Fibroblast of skin of scalp (primary cell): ENCODE data around the gene ATXN1.

Source experiments
- DNase-seq: peaks from one replicate; pipeline ENCODE4 v3.0.0-alpha.2; 2013

The ATXN1 gene

DNA sequence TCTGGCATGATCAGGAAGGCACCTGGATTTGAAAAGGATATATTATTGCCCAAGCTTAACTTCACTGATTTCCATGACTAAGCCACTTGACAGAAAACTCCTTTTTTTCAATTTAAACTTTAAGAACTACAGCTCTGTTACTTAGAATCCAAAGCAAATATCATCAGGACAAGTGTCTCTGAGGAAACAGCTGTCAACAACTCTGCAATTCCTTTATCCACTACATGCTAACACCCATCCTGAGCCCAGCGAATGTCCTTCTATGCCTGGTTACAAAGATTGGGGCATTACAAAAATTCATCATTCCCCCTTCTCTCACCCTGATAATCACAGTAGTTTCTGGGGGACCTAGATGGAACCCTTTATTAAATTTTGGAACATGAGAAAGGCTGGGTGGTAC, 386.1 kb downstream of the ATXN1 start:
- DNase-seq, result no peak

DNA sequence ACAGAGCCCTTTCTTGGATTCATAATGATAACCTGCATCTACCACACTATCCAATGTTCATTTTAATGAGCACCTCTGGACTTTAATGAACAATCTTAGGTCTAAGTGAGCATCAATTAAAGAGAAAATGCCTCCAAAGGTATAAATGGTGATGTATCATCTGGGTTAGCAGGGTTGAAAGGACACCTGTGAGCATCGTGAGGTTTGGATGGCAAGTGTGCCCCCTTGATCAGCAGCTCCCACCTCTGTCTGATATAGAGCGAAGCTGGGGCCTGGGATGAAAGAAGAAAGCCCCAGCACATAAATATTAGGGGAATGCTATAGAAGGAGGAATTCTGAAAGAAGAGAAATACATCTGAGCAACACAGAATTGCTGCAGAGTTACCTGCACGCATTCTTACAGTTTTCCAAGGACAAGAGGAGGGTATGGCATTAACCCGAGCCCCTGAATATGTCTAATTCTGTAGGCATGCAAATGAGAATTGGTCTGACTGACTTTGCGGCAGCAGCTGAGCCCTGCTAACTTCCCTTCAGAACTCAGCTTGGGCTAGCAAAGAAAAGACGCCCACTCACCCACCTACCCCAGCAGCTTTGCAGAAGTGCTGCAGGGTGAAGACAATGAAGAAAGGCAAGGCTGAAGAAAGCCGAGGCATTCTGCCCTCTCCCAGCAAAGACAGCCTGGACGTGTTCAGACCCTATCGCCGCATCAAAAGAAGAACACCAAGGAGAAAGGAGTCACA, 386.6 kb downstream of the ATXN1 start:
- DNase-seq, result no peak

DNA sequence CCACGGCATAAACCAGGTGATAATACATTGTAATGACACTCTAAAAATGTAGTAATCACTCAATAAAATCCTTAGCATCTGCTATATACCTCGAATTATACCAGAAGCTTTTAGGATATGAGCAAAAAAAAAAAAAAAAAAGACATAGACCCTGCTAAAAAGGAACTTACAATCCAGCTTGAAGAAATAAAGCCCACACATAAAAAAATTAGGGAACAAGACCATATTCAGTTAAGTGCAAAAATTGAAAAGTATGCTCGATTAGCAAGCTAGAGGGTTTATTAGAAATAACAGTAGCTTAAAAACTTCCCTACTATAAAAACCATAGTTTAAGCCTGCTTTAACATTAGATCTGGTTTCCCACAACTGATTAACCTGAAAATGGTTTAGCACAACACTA, 387.2 kb downstream of the ATXN1 start:
- DNase-seq, result no peak

DNA sequence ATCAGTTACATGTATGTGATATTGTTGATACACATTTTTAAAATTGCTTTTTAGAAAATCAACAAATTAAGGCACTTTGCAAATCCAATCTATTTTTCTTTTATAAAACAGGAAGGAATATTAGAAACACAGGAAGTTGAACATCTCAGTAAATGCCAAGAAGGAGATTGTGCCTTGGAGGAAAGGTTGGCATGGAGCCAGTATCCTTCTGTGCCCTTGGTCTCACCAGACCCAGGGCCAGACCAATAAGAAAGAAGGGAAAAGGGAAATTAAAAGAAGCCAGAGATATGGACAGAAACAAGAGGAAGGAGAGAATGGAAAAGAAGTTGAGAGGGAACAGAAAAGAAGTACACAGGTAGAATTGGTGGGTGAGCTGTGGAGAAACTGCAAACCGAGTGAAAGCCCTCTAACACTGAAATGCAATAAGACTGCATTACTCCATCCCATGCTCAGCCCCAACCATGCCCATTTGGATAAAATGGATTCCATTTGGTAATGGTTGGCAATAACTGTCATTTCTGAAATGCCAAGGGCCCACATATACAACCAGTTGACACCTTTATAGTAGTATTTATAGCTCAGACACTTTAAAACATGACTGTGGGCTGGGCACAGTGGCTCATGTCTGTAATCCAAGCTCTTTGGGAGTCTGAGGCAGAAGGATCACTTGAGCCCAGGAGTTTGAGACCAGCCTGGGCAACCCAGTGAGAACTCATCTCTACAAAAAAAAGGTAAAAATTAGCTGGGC, 389.1 kb downstream of the ATXN1 start:
- no peak for DNase-seq

DNA sequence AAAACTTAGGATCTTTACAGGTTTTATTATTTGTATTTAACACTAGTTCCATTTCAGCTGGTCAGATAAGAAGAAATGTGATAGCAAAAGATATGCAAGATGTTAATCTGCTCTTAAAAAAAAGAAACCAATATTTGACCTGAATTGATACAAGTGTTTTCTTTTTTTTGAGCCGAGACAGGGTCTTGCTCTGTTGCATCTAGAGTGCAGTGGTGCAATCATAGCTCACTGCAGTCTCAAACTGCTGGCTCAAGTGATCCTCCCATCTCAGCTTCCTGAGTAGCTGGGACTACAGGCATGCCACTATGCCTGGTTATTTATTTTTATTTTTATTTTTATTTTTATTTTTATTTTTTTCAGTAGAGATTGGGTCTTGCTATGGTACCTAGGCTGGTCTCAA, 389.9 kb downstream of the ATXN1 start:
- no peak for DNase-seq

DNA sequence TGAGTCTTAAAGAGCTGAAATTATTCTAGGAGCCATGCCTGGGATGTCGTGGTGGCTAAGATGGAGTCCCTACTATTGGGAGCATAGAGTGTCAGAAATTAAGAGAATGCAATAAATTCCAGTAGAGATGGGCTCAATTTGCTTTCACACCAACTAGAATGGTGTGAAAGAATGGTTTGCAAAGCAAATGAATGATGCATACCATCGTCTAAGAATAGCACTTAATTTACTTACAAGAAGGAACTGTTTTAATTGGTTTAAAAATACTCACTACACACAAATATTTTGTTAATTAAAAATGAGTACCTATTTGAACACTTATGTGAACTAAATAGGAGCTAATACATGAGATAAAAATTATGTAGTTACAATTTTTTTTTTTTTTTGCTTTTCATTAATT, 390.3 kb downstream of the ATXN1 start:
- DNase-seq, result no peak

DNA sequence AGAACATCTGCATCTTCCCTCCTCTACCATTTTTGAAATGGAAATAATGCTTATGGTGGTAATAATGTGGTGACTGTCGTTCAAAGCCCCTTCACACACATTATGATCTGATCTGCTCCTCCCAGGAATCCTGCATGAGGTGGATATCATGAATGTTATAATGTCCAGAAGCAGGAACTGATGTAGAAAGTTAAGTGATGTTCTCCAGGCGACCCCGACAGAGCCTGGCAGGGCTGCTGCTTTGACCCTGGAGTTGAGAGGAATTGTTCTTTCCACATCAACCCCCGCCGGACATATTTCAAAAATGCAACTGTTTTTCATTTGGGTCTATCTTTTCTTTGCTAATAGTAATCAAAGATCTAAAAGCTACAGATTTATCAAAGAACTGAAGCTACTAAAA, 391.3 kb downstream of the ATXN1 start:
- DNase-seq, result no peak

DNA sequence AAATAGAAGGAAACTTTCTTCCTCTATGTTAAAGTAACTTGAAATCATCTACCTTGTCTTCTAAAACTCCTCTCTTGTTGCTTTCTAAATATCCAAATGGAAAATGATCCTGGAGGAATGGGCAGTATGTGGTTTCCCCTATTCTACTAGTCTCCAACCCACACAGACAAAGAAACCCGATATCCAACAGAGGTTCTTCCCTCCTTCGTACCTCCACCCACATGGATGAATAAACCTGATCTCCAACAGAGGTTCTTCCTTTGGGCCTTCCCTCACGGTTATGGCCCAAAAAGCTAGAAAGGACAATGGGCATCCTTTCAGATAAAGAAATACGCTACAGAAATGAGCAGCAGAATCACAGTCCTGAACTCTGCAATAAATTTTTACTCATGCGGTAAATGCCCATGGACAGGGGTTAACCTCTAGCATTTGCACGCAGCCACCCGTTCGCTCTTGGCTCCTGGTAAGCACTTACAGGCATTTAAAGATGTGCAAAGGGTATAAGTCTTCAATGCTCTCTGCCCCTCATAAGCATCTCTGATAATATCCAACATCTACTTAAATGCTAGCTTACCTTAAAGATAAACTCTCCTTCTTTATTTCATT, 392.0 kb downstream of the ATXN1 start:
- DNase-seq, result no peak

DNA sequence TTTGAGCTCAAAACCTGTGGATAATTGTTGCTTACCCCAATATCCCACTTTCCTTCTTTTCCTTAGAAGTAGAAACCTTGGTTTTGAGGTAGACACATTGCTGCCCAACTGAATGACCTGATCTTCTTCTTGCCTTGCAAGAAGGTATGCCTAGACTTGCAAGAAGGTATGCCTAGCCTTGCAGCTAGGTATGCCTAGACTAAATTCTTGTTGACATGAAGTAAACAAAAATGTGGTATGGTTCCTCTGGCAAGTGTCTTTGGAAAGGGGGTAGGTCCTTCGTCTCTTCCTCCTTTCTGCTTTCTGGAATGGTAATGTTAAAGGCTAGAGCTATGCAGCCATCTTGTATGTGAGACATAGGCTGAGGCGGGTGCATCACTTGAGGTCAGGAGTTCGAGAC, 393.7 kb downstream of the ATXN1 start:
- no peak for DNase-seq

DNA sequence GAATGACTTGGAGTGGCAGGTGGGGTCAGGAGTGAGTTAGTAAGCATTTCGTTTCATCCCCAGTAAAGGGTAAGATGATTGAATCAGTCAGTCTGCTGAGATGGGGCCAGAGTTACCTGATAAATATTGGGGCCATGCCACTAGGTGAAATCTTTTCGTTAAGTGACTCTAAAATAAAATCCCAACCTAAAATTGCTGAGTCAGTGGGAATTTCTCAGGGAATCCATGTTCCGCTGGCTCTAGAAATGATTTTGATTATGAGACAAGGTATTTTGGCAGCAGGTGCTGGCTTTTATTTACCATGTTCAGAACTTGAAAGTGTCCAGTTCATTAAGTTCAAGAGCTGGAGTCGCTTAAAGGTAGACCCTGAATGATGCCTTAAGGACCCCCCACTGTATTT, 397.5 kb downstream of the ATXN1 start:
- DNase-seq, result no peak

DNA sequence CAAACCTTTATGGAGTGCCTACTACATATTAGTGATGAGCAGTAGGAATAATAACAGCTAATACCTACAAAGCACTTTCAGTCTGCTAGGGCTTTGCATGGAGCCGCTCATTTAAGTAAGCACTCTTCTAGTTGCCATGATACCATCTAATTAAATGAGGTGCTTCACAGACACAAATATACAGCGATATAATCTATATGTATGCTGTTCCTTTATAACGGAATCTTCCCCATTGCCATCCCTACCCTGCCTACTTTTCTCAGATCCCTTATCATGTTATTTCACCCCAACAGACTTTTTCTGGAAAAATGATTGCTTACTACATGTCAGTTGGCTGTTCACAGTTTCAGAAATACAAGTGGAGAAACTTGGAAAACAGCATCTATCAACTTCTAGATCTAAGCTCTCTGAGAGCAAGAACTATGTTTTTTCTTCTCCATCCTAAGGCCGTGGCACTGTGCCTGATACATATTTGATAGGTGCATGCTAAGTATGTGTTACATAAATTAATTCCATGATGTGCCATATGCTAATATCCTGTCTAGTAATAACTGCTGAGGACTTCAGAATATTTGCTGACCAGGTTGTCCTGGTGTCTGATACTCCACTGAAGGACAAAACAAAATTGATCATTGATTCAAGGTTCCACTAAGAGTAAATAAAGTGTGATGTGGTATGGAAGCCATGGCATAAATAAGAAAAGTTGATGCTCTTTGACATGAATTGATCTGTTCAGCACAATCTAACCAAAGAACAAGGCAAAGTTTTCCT, 398.3 kb downstream of the ATXN1 start:
- DNase-seq, result no peak

DNA sequence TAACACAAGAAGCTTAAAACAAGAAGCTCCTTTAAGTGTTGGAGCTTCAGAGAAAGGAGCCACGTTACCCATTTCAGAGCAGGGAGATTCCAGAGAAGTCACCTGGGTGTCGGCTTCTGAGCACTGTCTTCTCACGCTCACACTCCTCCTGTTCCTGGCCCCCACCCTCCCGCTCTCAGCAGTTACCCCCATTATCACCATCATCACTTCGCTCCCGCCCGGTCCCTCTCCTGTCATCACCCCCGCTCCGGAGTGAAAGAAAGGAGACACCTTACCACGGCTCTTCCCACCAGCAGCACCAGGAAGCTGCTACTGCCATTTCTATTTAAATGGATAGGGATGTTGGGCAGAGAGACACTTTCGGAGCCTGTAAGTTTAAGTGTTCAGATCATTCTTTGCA, 399.0 kb downstream of the ATXN1 start:
- DNase-seq, result no peak

DNA sequence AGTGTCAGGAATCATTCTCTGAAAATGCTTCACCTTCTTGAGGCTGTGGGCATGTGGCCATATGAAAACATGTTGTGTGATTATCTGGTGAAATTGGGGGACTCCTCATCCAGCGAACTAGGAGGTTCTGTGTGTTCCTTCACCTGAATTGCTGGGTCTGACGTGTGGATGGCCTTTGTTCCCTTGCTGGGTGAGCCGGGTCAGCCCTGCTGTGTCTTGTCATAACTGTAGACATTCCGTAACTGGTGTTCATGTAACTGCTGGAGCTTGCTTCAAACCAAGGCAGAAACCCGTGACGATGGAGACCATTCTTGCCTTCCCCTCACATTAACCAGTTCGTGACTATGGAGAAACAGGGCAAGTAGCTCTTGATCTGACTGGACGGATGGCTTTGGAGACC, 399.4 kb downstream of the ATXN1 start:
- no peak for DNase-seq

DNA sequence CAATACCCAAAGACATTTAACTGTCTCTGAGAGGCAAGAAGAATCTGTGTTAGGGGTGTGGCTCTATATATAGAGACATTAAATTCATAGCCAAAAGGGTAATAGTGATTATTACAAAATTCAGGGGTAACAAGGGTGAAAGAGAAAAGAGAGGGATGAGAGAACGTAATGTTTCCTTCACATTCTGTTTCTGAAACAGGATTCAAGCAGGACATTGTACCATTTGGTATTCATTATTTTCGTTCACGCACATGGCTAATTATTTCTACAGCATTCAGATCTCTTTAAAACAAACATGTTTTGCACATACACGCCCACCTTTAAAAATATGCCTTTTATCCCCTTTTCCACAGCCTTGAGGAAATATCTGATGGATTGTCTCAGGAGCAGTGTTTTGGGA, 400.1 kb downstream of the ATXN1 start:
- DNase-seq, result no peak

DNA sequence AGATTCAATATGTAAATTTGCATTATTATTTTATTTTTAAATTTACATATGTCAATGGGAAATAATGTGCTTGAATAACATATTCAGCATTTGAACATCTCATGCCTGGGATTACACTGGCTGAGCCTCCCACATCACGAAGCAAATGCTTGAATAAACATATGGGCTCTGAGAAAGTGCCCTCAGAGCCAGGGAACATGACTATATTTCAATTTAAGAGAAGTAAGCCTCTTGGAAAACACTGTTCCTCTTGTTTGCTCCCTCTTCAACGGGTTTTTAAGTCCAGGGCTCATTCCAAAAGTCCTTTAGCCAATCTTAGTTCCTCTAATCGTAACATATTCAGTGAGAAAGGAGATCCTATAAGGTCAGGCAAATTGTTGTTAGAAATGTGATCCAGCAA, 400.9 kb downstream of the ATXN1 start:
- no peak for DNase-seq

DNA sequence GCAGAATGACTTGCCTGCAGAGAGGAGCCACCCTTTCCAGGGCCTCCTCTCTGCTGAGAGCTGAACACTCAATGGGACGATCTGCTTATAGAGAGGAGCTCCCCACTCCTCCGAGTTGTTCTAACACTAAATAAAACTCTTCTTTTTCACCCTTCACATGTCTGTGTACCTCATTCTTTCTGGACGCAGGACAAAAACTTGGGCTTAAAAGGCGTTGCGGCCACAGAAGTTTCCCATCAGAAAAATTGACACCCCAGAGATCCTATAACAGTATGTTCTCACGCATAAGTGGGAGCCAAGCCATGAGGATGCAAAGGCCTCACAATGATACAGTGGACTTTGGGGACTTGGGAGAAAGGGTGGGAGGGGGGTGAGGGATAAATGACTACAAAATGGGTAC, 401.7 kb downstream of the ATXN1 start:
- DNase-seq, result no peak

DNA sequence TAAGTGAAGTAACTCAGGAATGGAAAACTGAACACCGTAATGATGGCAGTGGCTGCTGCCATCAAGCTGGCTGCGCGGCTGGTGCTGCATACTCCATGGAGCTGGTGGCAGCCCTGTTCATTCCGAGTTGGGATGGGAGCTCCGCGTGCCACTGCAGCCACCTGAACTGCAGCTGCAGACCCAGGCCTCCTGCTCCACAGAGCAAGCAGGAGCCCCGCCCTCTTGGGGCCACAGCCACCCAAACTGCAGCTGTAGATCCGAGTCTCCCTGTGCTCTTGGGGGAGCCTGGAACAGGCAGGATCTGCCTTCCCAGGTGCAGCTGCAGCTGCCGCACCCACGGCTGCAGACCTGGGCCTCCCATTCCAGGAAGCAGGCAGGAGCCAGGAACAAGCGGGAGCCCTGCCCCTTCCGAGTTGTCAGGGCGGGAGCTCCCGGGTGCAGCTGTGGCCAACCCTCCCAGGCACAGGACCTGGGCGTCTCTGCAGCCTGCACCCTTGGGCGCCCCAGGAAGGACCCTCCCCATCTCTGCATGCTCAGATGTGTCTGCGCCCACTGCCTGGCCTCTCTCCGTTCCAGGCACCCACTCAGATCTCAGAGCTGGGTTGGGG, 402.6 kb downstream of the ATXN1 start:
- DNase-seq, result no peak

DNA sequence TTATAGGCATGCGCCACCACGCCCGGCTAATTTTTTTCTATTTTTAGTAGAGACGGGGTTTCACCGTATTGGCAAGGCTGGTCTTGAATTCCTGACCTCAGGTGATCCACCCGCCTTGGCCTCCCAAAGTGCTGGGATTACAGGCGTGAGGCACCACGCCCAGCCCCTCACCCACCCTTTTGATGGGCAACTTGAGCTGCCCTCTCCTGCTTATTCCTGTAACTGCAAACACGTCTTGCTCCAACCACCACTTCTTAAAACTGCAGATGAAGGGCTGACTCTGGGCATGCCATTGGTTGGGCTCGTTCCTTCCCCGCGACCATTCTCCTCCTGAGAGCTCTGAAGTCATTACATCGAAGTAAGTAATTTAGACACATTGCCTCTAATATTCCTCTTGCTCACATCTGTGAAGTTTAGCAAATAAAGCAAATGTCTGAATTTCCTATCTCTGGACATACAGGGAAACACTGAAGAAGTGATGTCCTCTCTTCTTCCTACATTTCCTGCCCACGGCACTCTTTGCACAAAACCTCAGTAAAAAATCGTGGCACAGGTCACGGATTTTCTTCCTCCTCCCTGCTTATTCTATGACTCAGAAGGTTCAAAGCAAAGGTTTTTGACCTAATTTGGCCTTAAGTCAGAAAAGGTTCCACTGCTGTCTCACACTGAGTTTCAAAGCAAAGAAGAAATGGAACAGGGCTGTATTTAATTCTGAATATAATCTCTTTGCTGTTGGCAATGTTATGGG, 405.4 kb downstream of the ATXN1 start:
- DNase-seq, result peak; percentile 30

DNA sequence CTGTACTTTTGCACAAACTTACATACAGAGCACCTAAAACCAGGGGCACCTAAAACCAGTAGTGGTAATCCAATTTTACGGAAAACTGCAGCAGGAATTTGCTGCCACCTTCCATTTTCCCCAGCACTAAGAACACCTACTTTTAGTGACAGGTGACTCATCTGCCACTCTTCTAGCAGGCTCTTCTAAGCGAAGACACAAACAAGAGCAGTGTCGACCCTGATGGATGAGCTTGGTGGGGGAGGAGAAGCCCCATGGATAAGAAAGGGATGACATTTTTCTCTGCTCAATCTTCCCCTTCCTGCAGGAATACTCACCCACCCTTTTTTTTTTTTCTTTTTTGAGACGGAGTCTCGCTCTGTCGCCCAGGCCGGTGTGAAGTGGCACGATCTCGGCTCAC, 406.0 kb downstream of the ATXN1 start:
- DNase-seq, result no peak

DNA sequence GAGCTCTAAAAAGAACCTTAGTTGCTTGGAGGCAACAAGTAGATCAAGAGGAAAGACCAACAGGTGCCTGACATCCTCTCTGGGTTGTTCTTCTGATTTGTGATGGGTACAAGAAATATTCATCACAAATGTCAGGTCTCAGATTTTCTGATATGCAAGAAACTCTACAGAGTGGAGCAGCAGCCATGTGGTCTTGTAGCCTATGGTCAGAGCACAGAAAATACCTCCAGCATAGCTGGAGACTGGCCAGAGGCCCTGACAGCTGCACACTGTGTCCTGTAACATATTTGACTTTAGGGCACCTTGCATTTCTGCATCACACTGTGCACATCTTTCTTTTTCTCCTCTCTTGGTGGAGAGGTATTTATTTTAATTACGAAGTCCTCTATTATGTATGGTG, 406.6 kb downstream of the ATXN1 start:
- no peak for DNase-seq

DNA sequence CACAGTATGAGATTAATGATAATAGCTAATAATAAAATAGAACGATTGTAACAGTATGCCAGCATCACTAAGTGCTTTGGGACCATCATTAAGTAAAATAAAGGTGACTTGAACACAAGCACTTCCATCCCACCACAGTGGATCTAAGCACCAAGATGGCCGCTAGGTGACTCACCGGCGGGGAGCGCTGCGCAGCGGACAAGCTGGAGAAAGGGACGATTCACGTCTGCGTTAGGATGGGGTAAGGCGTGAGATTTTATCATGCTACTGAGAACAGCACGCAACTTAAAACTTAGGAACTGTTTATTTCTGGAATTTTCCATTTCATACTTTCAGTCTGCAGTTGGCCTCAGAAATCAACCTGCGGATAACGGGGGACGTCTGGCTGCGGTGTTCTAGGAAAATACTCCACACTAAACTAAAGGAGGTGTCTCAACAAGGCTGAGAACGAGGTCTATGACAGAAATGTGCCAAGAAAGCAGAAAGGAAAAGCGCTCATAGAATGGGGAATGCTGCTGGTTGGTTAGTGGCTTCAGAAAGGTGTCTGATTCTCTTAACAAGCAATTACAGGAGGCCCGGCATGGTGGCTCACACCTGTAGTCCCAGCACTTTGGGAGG, 408.3 kb downstream of the ATXN1 start:
- DNase-seq, result no peak

DNA sequence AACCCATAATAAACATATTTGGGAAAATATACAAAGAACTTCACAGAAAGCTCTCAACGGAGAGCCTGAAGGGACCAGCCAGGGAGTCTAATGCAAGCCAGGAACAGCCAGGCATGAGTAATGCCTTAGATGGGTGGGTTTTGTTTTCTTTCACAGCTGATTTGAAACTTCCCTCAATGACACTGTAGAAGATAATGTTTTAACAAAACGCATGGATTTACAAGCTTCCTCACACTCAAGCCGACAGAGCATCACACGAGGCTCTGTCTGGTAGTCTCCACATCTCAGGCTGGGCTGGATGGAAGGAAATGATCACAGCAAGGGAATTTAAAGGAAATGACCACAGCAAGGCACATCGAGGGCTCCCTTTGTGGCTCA, 409.0 kb downstream of the ATXN1 start:
- DNase-seq, result peak; percentile 89
